ENCODE results near the gene SLC26A6.

- TF ChIP-seq REST (IDR thresholded peaks at IDR 0.05; ENCODE audit: insufficient replicate concordance, low read depth): no peak
- TF ChIP-seq, protein P1, sequence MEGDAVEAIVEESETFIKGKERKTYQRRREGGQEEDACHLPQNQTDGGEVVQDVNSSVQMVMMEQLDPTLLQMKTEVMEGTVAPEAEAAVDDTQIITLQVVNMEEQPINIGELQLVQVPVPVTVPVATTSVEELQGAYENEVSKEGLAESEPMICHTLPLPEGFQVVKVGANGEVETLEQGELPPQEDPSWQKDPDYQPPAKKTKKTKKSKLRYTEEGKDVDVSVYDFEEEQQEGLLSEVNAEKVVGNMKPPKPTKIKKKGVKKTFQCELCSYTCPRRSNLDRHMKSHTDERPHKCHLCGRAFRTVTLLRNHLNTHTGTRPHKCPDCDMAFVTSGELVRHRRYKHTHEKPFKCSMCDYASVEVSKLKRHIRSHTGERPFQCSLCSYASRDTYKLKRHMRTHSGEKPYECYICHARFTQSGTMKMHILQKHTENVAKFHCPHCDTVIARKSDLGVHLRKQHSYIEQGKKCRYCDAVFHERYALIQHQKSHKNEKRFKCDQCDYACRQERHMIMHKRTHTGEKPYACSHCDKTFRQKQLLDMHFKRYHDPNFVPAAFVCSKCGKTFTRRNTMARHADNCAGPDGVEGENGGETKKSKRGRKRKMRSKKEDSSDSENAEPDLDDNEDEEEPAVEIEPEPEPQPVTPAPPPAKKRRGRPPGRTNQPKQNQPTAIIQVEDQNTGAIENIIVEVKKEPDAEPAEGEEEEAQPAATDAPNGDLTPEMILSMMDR (IDR thresholded peaks at IDR 0.05; ENCODE audit: insufficient read depth, low read length): no peak
- TF ChIP-seq GABPA (IDR thresholded peaks at IDR 0.05; ENCODE audit: low read depth): no peak
These were observed 9.9 kb upstream of the SLC26A6 start for GRCh38 chr3:48644898-48645760.
